HG03159 (cell line): ENCODE results near the gene NFAT5.
"Not testable (repeated sequence)": the region's sequence is repeated elsewhere in the genome, so short reads cannot be mapped to it uniquely, and the experiment has no call there.

Experiments
- ATAC-seq: cut with Tn5 transposase; IDR thresholded peaks from one replicate; pipeline ENCODE4 v1.9.1; 2021; ENCODE audit warnings: mild to moderate bottlenecking, moderate library complexity; ENCODE audit not compliant: unreplicated experiment

NFAT5 gene

GRCh38 chr16:69546663-69547062 lies 19.1 kb upstream of the NFAT5 start:
- not testable (repeated sequence) for ATAC-seq

GRCh38 chr16:69553332-69553731 lies 12.4 kb upstream of the NFAT5 start:
- no peak for ATAC-seq

GRCh38 chr16:69554495-69554894 lies 11.3 kb upstream of the NFAT5 start:
- no peak for ATAC-seq

GRCh38 chr16:69555437-69555836 lies 10.3 kb upstream of the NFAT5 start:
- ATAC-seq: no peak

GRCh38 chr16:69555867-69556266 lies 9.9 kb upstream of the NFAT5 start:
- no peak for ATAC-seq

GRCh38 chr16:69559164-69559563 lies 6.6 kb upstream of the NFAT5 start:
- no peak for ATAC-seq

GRCh38 chr16:69561367-69561766 lies 4.4 kb upstream of the NFAT5 start:
- not testable (repeated sequence) for ATAC-seq

- no peak for ATAC-seq
Measured at GRCh38 chr16:69561901-69562300, 3.9 kb upstream of the NFAT5 start.

GRCh38 chr16:69562813-69563212 lies 3.0 kb upstream of the NFAT5 start:
- no peak for ATAC-seq

- ATAC-seq: peak; percentile 37
Measured at GRCh38 chr16:69563605-69564580, 1.9 kb upstream of the NFAT5 start.

- ATAC-seq: peak; percentile 22
Measured at GRCh38 chr16:69564845-69565670, 708 bp upstream of the NFAT5 start.

- ATAC-seq: peak; percentile 14
Measured at GRCh38 chr16:69566240-69566980, 644 bp downstream of the NFAT5 start.

- ATAC-seq: no peak
Measured at GRCh38 chr16:69566981-69567680, 1.4 kb downstream of the NFAT5 start.

GRCh38 chr16:69568676-69569075 lies 2.9 kb downstream of the NFAT5 start:
- ATAC-seq: no peak

- not testable (repeated sequence) for ATAC-seq
Measured at GRCh38 chr16:69578771-69579170, 13.0 kb downstream of the NFAT5 start.

- no peak for ATAC-seq
Measured at GRCh38 chr16:69579783-69580481, 14.2 kb downstream of the NFAT5 start.

GRCh38 chr16:69581297-69581696 lies 15.5 kb downstream of the NFAT5 start:
- no peak for ATAC-seq

- not testable (repeated sequence) for ATAC-seq
Measured at GRCh38 chr16:69584493-69584892, 18.7 kb downstream of the NFAT5 start.

- no peak for ATAC-seq
Measured at GRCh38 chr16:69589434-69590269, 23.9 kb downstream of the NFAT5 start.
